Endothelial cell (in vitro differentiated cells): ENCODE results near the gene TPRG1L. TPM values are rescaled to one million over a fixed set of nuclear protein-coding genes. Genes with fewer than 3 reads are reported as not detected.

Experiments used
- DNase-seq: peaks from one replicate; pipeline ENCODE4 v3.0.0; 2021; ENCODE audit warnings: low spot score
- H3K27ac Mint-ChIP-seq: one replicate; pipeline ENCODE4 v1.8.0; 2021; ENCODE audit warnings: mixed read lengths, inconsistent platforms; ENCODE audit not compliant: unreplicated experiment
- H3K27me3 Mint-ChIP-seq: one replicate; pipeline ENCODE4 v1.8.0; 2021; ENCODE audit warnings: mild to moderate bottlenecking, moderate library complexity, mixed read lengths, inconsistent platforms; ENCODE audit not compliant: unreplicated experiment
- H3K36me3 Mint-ChIP-seq: one replicate; pipeline ENCODE4 v1.8.0; 2021; ENCODE audit warnings: mild to moderate bottlenecking, low read depth, mixed read lengths, inconsistent platforms; ENCODE audit not compliant: unreplicated experiment
- H3K4me1 Mint-ChIP-seq: one replicate; pipeline ENCODE4 v1.8.0; 2021; ENCODE audit warnings: mild to moderate bottlenecking, mixed read lengths, inconsistent platforms; ENCODE audit not compliant: unreplicated experiment
- H3K4me3 Mint-ChIP-seq: one replicate; pipeline ENCODE4 v1.8.0; 2021; ENCODE audit warnings: mild to moderate bottlenecking, mixed read lengths, inconsistent platforms; ENCODE audit not compliant: unreplicated experiment
- H3K9me3 Mint-ChIP-seq: one replicate; pipeline ENCODE4 v1.8.0; 2021; ENCODE audit warnings: mixed read lengths, inconsistent platforms; ENCODE audit not compliant: unreplicated experiment
- CTCF ChIP-seq: fragments of 200-600 bp; sonication (generic); IDR thresholded peaks from one replicate; pipeline ENCODE4 v1.5.0; 2021; ENCODE audit warnings: antibody characterized with exemption; ENCODE audit not compliant: unreplicated experiment
- total RNA-seq: library from RNA; stranded (reverse); fragmentation: NEBNext Ultra II Directional; extraction: Animal tissue kit (Norgen Biotek cat#: 25700); gene quantifications from one replicate; pipeline ENCODE4 v1.2.1, GENCODE V29; 2021; ENCODE audit not compliant: unreplicated experiment

The TPRG1L gene
- total RNA-seq, 1 donor from 2014 or later, result 35.2 TPM

DNA sequence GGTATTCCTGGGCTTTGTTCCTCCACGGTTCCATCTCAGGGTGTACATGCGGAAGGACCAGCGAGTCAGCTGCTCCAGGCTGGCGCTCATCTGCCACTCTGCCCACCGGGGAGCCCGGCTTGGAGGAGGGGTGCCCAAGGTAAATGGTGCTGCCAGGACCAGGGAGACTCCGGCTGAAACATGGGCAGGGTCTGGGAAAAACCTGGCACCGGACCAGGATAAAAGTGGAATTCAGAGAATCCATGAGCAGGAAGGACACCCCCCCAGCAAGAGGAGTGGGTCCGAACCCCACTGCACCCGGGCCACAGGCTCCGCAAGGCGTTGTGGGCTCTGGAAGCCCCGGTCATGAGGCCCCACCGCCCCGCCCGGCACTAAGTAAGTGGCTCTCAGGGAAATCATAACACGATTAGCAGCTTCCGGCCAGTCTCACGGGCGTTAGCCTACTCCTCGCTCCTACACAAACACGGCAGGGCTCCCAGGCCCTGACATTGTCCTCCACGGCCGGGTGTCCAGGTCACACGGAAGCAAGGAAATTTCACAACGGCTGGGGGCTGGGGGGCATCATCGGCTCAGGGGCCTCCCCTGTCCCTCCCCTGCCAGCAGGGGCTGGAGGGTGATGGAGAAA, 34.6 kb upstream of the TPRG1L start:
- DNase-seq, result no peak
- no peak overlapping the region for H3K27ac Mint-ChIP-seq
- H3K36me3 Mint-ChIP-seq, result peaks cover 15% of the 10 kb centered on the region
- H3K9me3 Mint-ChIP-seq, result no peaks in the 10 kb centered on the region
- no peak overlapping the region for H3K4me3 Mint-ChIP-seq
- peaks cover 24% of the 10 kb centered on the region for H3K27me3 Mint-ChIP-seq
- peaks cover 18% of the 10 kb centered on the region for H3K4me1 Mint-ChIP-seq
- TF ChIP-seq CTCF, result no peak

DNA sequence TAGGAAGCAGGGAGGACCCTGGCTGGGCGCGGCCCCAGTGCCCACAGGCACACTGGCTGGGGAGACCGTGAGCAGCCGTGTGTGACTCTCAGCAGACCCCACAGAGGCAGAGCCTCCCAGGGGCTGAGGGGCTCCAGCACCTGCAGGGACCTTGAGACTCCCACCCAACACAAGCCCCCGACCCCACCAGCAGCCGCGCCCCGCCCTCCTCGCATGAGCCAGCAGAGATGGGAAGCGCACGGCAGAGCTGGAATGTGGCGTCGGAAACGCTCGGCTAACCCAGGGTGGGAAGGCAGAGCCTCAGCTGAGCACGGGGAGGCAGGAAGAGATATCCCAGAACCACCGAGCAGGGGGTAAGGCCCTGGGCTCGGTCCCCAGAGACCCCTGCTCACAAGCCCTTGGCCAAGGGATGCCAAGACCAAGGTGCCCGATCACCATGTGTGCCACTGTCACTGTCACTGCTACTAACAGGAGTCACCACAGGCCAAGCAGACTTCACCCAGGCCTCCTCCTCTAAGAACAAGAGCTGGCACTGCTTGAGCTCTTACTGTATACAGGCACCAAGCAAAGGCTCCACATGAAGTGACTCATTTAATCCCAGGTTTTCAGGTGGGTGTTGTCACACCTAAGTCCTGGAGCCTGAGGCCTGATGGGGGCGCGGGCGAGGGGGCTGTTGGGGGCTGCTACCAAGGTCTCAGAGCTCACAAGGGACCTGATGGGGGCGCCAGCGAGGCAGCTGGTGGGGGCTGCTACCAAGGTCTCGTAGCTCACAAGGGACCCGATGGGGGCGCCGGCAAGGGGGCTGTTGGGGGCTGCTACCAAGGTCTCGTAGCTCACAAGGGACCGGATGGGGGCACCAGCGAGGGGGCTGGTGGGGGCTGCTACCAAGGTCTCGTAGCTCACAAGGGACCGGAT, 33.6 kb upstream of the TPRG1L start:
- H3K36me3 Mint-ChIP-seq, result peaks cover 15% of the 10 kb centered on the region
- peaks cover 18% of the 10 kb centered on the region for H3K4me1 Mint-ChIP-seq
- peaks cover 28% of the 10 kb centered on the region for H3K27me3 Mint-ChIP-seq
- peak; percentile 16 for TF ChIP-seq CTCF
- no peaks in the 10 kb centered on the region for H3K9me3 Mint-ChIP-seq
- H3K27ac Mint-ChIP-seq, result no peak overlapping the region
- H3K4me3 Mint-ChIP-seq, result no peak overlapping the region
- no peak for DNase-seq

GRCh38 chr1:3593334-3593733, 31.5 kb upstream of the TPRG1L start:
- H3K9me3 Mint-ChIP-seq, result no peaks in the 10 kb centered on the region
- H3K36me3 Mint-ChIP-seq, result peaks cover 13% of the 10 kb centered on the region
- H3K4me1 Mint-ChIP-seq, result peaks cover 27% of the 10 kb centered on the region
- no peak for DNase-seq
- no peak overlapping the region for H3K4me3 Mint-ChIP-seq
- H3K27ac Mint-ChIP-seq, result no peak overlapping the region
- H3K27me3 Mint-ChIP-seq, result peaks cover 31% of the 10 kb centered on the region
- TF ChIP-seq CTCF, result no peak

DNA sequence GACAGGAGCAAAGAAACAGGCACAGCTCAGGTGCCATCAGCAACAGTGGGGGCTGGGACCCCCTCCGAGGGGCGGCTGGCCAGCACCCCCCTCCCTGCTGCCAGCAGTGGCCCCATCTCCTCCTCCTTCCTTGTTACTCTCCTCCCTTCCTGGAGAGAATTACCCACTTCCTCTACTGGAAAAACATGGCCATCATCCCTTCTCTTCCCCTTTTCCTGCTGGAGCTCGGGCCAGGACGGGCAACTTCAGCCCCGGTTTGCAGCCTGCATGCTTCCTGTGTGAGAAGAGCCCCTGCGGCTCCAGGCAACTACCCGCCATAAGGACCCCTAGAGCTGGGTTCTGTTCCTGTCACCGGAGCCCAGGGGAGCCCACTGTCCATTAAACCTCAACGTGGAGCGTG, 31.1 kb upstream of the TPRG1L start:
- no peak for DNase-seq
- no peak for TF ChIP-seq CTCF
- H3K27ac Mint-ChIP-seq, result peak overlapping the region; percentile 90

More for the DNA sequence above, 31.1 kb upstream of the TPRG1L start:
- Mint-ChIP-seq H3K36me3 (peaks cover 13% of the 10 kb centered on the region), H3K4me1 (peaks cover 26% of the 10 kb centered on the region), H3K9me3 (no peaks in the 10 kb centered on the region), H3K27me3 (peaks cover 31% of the 10 kb centered on the region), H3K4me3 (peak overlapping the region; percentile 37)
